Transverse colon (tissue), 4 donors: Measurements from ENCODE around the gene CFAP20DC. TPM values are rescaled to one million over a fixed set of nuclear protein-coding genes. Genes with fewer than 3 reads are reported as not detected.
"Not testable (repeated sequence)": the region's sequence is repeated elsewhere in the genome, so short reads cannot be mapped to it uniquely, and the experiment has no call there.

Experiments
- DNase-seq: peaks from one replicate; pipeline ENCODE4 v3.0.0-alpha.2; 2019
- H3K27ac ChIP-seq, 4 donors: fragments of 200-600 bp; sonication (generic); 2 replicates each; pipeline ENCODE4 v1.5.1; 2016 to 2018; ENCODE audit warnings: inconsistent platforms in 4 of 4
- H3K27me3 ChIP-seq: fragments of 200-600 bp; sonication (generic); 2 replicates; pipeline ENCODE4 v1.5.1; 2017; ENCODE audit warnings: inconsistent platforms
- H3K36me3 ChIP-seq, 4 donors: fragments of 200-600 bp; sonication (generic); 2 replicates each; pipeline ENCODE4 v1.5.1; 2017 to 2019; ENCODE audit warnings: inconsistent platforms in 4 of 4
- H3K4me1 ChIP-seq, 4 donors: fragments of 200-600 bp; sonication (generic); 2 replicates each; pipeline ENCODE4 v1.5.1; 2017 to 2020; ENCODE audit warnings: inconsistent platforms in 4 of 4
- H3K4me3 ChIP-seq, 4 donors: fragments of 200-600 bp; sonication (generic); 1 replicate in 1 of 4; 2 replicates in 3 of 4; pipeline versions ENCODE4 v1.5.1 to v1.6.1; 2017 to 2019; ENCODE audit warnings: inconsistent platforms in 4 of 4
- H3K9me3 ChIP-seq, 2 donors: fragments of 200-600 bp; sonication (generic); 2 replicates each; pipeline ENCODE4 v1.5.1; 2017 to 2019; ENCODE audit warnings: inconsistent platforms in 2 of 2
- CTCF ChIP-seq, 5 experiments: fragments of 200-600 bp in 3 of 5; fragments of 450-650 bp in 2 of 5; sonication (generic) in 3 of 5; IDR thresholded peaks; 1 replicate in 2 of 5; 2 replicates in 3 of 5; pipeline ENCODE4 v1.5.1; 2016 to 2017; ENCODE audit warnings: antibody characterized with exemption in 5 of 5, inconsistent platforms in 3 of 5, mild to moderate bottlenecking in 2 of 5, moderate library complexity in 1 of 5
- EP300 ChIP-seq: sonication (generic); formaldehyde crosslinking; IDR thresholded peaks from one replicate; pipeline ENCODE4 v1.6.1; 2017; ENCODE audit warnings: antibody characterized with exemption, low read depth
- POLR2A ChIP-seq: fragments of 450-650 bp; IDR thresholded peaks from one replicate; pipeline ENCODE4 v1.6.1; 2016; ENCODE audit warnings: antibody characterized with exemption, mild to moderate bottlenecking, moderate library complexity
- POLR2AphosphoS5 ChIP-seq, 3 donors: sonication (generic); formaldehyde crosslinking; IDR thresholded peaks; one replicate each; pipeline ENCODE4 v1.6.1; 2016; ENCODE audit warnings: antibody characterized with exemption in 3 of 3
- WGBS, 2 donors: methylation state at CpG; one replicate each; pipeline ENCODE4 v1.1.5; 2018; ENCODE audit warnings: low coverage in 1 of 2; 5-methylcytosine and 5-hydroxymethylcytosine counted together
- in situ Hi-C, 4 donors: fragments of 200-750 bp; cut with MboI; loops; one replicate each; pipeline versions ENCODE4 v1.15.0 to v1.15.1; 2017; ENCODE audit warnings: low sequenced_read_pairs in 3 of 4, low pct_ligation_motif_present in 1 of 4, low pct_unique_long_range_greater_than_20kb in 1 of 4
- intact Hi-C: fragments of 100-400 bp; cut with DNase I; formaldehyde crosslinking; loops from one replicate; pipeline ENCODE4 v1.15.1; 2023; ENCODE audit warnings: low total_unique reads
- total RNA-seq, 4 donors: library from RNA; depleted of rRNA; stranded (reverse); fragments of >200 nt; gene quantifications; one replicate each; pipeline ENCODE4 v1.1.0, GENCODE V29; 2016

CFAP20DC gene
- total RNA-seq, 4 donors from 2014 or later: 0.20 to 0.82 TPM; not detected in 2

GRCh38 chr3:58833491-58833890 is 216.3 kb downstream of the CFAP20DC start:
- no peak for DNase-seq
- no peaks in the 10 kb centered on the region for H3K27me3 ChIP-seq
- H3K9me3 ChIP-seq: no peaks in the 10 kb centered on the region
- no peak for TF ChIP-seq CTCF (IDR thresholded peaks at IDR 0.05)
- no peak for TF ChIP-seq POLR2AphosphoS5 (IDR thresholded peaks at IDR 0.05)
- no peak for TF ChIP-seq EP300
- TF ChIP-seq POLR2A: no peak
- WGBS, 2 donors: 27 to 71% methylated on average over 1 of the region's 1 CpG
- intact Hi-C loops (no loop called here), in situ Hi-C loops (no loop called here)
- H3K4me1 ChIP-seq: no peaks in the 10 kb centered on the region
- no peaks in the 10 kb centered on the region for H3K36me3 ChIP-seq
- no peak overlapping the region for H3K4me3 ChIP-seq
- H3K27ac ChIP-seq: no peak overlapping the region

- DNase-seq: no peak
- no peak overlapping the region for H3K27ac ChIP-seq
- intact Hi-C loops: no loop called here
- no peaks in the 10 kb centered on the region for H3K36me3 ChIP-seq
- H3K4me3 ChIP-seq: no peak overlapping the region
- no peak for TF ChIP-seq CTCF (IDR thresholded peaks at IDR 0.05)
- no peak for TF ChIP-seq EP300
- TF ChIP-seq POLR2AphosphoS5 (IDR thresholded peaks at IDR 0.05): no peak
- TF ChIP-seq POLR2A: no peak
- peaks cover 0 to 4% (median 2%) of the 10 kb centered on the region in 4 donors for H3K4me1 ChIP-seq
- H3K27me3 ChIP-seq: no peaks in the 10 kb centered on the region
- in situ Hi-C loops: no loop called here
- 60 to 100% methylated on average over 2 to 4 of the region's 4 CpGs for WGBS, 2 donors
- no peaks in the 10 kb centered on the region for H3K9me3 ChIP-seq
Observed at GRCh38 chr3:58829321-58830000, 220.4 kb downstream of the CFAP20DC start.

GRCh38 chr3:58824777-58825176 is 225.0 kb downstream of the CFAP20DC start:
- Histone ChIP-seq H3K9me3 (no peaks in the 10 kb centered on the region), H3K27me3 (no peaks in the 10 kb centered on the region), H3K27ac (no peak overlapping the region), H3K4me1 (peaks cover 0 to 8% (median 2%) of the 10 kb centered on the region in 4 donors), H3K36me3 (no peaks in the 10 kb centered on the region), H3K4me3 (no peak overlapping the region)
- in situ Hi-C loops: loop anchor here in 1 of 4 donors (25.0 kb wide), 1 partner anchor 88 kb away; no protein-coding TSS in a partner anchor
- intact Hi-C loops: no loop called here
- TF ChIP-seq POLR2A: no peak
- no peak for DNase-seq
- WGBS, 2 donors: 20 to 41% methylated on average over 1 of the region's 1 CpG

GRCh38 chr3:58824285-58824684 is 225.5 kb downstream of the CFAP20DC start:
- TF ChIP-seq CTCF (IDR thresholded peaks at IDR 0.05) (peak; percentile 44 to 58 (median 52)), POLR2AphosphoS5 (IDR thresholded peaks at IDR 0.05) (no peak)
- in situ Hi-C loops: loop anchor here in 1 of 4 donors (25.0 kb wide), 1 partner anchor 88 kb away; no protein-coding TSS in a partner anchor
- Histone ChIP-seq H3K4me1 (peaks cover 0 to 8% (median 2%) of the 10 kb centered on the region in 4 donors), H3K27ac (no peak overlapping the region), H3K9me3 (no peaks in the 10 kb centered on the region), H3K36me3 (no peaks in the 10 kb centered on the region), H3K4me3 (peak overlapping the region in 1 of 4 donors; percentile 25), H3K27me3 (no peaks in the 10 kb centered on the region)
- intact Hi-C loops: no loop called here
- WGBS, 2 donors: 16 to 19% methylated on average over 7 of the region's 7 CpGs
- peak; percentile 79 for DNase-seq

GRCh38 chr3:58806551-58807244 is 243.1 kb downstream of the CFAP20DC start:
- H3K27ac ChIP-seq, intact Hi-C loops, H3K4me1 ChIP-seq, DNase-seq, H3K4me3 ChIP-seq, H3K27me3 ChIP-seq, H3K9me3 ChIP-seq, H3K36me3 ChIP-seq: not testable (repeated sequence)
- WGBS, 2 donors: 92 to 100% methylated on average over 6 to 24 of the region's 26 CpGs
- in situ Hi-C loops: loop anchor here in 1 of 4 donors (25.0 kb wide), 1 partner anchor 106 kb away; no protein-coding TSS in a partner anchor
